GM23248 (cell line): ENCODE results near the gene CPLANE1.

Source experiments
- EZH2 ChIP-seq: fragments of 200-600 bp; sonication (generic); IDR thresholded peaks from 2 replicates; pipeline ENCODE4 v1.6.1; 2018; ENCODE audit warnings: antibody characterized with exemption, mild to moderate bottlenecking; ENCODE audit not compliant: insufficient read depth, poor library complexity, severe bottlenecking
- EZH2phosphoT487 ChIP-seq: fragments of 200-600 bp; sonication (generic); IDR thresholded peaks from 2 replicates; pipeline ENCODE4 v1.6.1; 2018; ENCODE audit warnings: antibody characterized with exemption, moderate library complexity, mild to moderate bottlenecking, low read depth; ENCODE audit not compliant: insufficient read depth

DNA sequence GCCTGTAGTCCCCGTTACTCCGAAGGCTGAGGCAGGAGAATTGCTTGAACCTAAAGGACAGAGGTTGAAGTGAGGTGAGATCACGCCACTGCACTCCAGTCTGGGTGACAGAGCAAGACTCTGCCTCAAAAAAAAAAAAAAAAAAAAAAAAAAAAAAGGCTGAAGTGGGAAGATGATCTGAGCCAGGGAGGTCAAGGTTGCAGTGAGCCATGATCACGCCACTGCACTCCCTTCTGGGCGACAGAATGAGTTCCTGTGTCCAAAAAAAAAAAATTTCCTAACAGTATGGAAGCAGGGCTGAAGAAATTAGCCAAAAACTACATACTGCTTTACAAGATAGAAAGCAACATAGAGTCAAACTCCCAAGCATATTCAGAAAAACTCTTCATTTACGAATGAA, 132.8 kb downstream of the CPLANE1 start:
- TF ChIP-seq EZH2, result no peak
- TF ChIP-seq EZH2phosphoT487, result no peak
